Fibroblast of mammary gland (primary cell): Measurements from ENCODE around the gene SMOC2.

Source experiments
- DNase-seq: peaks from one replicate; pipeline ENCODE4 v3.0.0-alpha.2; 2010; ENCODE audit warnings: low read depth
- H3K4me3 ChIP-seq: 2 replicates; pipeline ENCODE4 v1.5.1; 2011; ENCODE audit warnings: low read depth, mild to moderate bottlenecking, low read length, moderate library complexity; ENCODE audit not compliant: control insufficient read depth
- TF ChIP-seq, protein P1 (sequence below): conservative IDR thresholded peaks from 2 replicates; pipeline ENCODE4 v1.5.1; 2011; ENCODE audit warnings: low read depth, low read length, inconsistent platforms; ENCODE audit not compliant: control insufficient read depth, insufficient read depth

Gene SMOC2

DNA sequence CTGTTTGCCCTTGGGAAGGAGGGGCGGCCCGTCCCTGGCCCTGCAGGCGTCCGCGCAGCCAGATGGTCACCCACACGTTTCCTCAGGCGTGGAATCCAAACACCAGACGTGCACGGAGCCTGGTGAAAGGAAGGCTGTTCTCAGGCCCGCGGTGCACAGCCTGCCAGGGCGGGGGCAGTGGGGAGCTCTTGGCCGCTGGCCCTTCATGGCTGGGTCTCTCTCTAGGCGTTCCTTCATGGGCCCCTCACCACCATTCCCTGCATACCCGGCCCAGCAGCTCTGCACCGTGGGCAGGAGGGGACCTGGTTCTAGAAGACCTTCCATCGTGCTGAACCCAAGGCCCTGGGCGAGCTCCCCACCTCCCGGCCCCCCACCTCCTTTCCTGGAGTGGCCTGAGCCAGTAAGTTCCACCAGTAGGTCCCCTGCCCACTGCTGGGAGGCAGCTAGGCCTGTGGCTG lies 30.4 kb upstream of the SMOC2 start:
- no peak for DNase-seq
- TF ChIP-seq, protein P1, sequence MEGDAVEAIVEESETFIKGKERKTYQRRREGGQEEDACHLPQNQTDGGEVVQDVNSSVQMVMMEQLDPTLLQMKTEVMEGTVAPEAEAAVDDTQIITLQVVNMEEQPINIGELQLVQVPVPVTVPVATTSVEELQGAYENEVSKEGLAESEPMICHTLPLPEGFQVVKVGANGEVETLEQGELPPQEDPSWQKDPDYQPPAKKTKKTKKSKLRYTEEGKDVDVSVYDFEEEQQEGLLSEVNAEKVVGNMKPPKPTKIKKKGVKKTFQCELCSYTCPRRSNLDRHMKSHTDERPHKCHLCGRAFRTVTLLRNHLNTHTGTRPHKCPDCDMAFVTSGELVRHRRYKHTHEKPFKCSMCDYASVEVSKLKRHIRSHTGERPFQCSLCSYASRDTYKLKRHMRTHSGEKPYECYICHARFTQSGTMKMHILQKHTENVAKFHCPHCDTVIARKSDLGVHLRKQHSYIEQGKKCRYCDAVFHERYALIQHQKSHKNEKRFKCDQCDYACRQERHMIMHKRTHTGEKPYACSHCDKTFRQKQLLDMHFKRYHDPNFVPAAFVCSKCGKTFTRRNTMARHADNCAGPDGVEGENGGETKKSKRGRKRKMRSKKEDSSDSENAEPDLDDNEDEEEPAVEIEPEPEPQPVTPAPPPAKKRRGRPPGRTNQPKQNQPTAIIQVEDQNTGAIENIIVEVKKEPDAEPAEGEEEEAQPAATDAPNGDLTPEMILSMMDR = no peak
- H3K4me3 ChIP-seq = no peak overlapping the region

DNA sequence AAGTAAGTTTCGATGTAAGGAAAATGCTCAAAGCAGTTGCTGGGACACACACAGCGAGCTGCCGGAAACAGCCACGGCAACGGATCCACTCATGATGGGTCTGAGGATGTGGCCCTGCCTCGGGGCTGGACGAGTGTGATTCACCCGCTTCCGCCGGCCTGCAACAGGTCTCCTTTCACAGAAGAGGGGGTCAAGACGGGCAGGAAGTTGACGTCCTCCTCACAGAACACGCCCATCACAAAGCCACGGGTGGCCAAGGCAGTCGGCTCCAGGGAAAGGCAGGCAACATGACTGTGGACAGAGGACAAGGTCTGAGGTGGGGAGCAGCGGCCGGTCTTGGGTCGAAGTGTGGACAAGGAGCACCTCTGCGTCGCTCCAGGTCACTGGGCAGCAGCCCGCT lies 29.9 kb upstream of the SMOC2 start:
- TF ChIP-seq, protein P1 = no peak
- no peak overlapping the region for H3K4me3 ChIP-seq
- no peak for DNase-seq

DNA sequence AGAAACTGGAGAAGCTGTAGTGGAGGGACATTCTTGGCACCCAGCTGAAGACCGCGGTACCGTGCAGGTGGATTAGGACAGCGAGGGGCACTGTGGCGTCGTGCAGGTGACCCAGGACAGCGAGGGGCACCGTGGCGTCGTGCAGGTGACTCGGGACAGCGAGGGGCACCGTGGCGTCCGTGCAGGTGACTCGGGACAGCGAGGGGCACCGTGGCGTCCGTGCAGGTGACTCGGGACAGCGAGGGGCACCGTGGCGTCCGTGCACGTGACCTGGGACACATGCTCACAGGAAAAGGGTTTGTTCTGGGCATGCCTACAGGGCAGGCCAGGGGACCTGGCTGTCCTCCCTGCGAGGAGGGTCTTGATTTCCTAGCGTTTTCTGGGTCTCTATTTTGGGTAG lies 29.2 kb upstream of the SMOC2 start:
- no peak for DNase-seq
- no peak overlapping the region for H3K4me3 ChIP-seq
- TF ChIP-seq, protein P1 = no peak

DNA sequence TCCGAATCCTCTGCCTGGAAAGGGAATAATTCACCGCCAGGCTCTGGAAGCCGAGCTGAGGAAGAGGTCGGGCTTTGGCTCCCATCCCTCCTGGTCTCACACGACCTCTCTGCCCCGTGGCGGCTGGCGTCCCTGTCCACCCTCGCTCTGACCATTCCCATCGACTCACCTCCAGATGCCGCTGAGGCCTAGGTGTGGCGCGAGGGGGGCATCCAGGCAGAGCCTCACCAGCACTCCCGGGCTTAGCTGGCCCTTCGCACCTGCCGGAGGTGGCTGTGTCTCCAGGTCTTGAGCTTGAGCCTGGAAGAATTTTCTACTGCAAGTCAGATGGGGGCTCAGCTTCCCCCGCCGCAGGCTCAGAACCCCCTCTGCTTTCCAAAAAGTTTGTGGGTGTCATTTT lies 28.5 kb upstream of the SMOC2 start:
- TF ChIP-seq, protein P1 = no peak
- DNase-seq = no peak
- no peak overlapping the region for H3K4me3 ChIP-seq

DNA sequence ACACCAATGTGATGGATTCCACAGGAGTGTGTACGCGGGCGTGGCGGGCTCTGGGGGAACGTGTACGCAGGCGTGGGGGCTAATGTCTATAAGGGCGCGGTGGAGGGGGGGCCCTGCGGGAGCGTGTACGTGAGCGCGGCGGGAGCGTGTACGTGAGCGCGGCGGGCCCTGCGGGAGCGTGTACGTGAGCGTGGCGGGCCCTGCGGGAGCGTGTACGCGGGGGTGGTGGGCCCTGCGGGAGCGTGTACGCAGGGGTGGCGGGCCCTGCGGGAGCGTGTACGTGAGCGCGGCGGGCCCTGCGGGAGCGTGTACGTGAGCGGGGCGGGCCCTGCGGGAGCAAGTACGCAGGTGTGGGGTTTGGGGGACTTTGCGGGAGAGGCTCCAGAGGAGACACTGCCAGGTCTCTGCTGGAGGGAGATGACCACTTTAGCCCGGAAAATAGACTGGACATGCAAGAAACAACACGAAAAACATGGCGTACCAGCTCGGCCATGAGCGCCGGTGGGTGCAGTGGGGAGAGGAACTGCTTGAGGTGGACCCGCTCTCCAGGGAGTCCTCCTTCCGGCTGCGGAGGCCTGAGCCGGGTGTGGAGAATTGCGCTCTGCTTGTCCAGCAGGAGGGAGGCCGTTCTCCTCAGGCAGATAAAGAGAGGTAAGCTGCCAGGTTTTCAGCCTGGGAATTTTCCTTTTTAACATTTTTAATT lies 27.8 kb upstream of the SMOC2 start:
- no peak overlapping the region for H3K4me3 ChIP-seq
- TF ChIP-seq, protein P1 = no peak
- DNase-seq = no peak

DNA sequence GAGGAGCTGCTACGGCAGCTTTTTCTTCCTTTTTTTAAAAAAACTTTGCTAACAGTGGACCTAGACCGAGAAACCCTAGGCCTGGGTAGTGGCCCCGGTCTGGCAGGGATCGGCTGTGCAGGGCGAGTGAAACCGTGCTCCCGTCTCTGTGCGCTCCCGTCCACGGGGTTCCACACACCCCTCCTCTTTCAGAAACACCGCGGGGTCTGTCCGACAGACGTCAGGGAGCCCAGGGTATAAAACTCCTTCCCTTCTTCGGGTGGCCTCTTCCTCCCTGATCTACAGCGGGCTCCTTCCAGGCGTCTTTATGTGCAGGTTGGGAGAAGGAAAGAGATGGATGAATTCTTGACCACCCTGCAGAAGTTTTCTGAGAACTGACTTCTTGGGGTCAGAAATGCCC lies 27.1 kb upstream of the SMOC2 start:
- no peak overlapping the region for H3K4me3 ChIP-seq
- TF ChIP-seq, protein P1 = no peak
- DNase-seq = no peak
